HepG2 (cell line): ENCODE results near the gene SEC14L2. TPM values are rescaled to one million over a fixed set of nuclear protein-coding genes. Genes with fewer than 3 reads are reported as not detected.

Experiments used
- ATAC-seq: fragments of 200-7000 bp; cut with Tn5 transposase; 3 replicates; pipeline ENCODE4 v1.9.1; 2020; ENCODE audit warnings: mild to moderate bottlenecking, moderate library complexity
- BruUV-seq: library from RNA; stranded (reverse); fragments of 400-500 nt; replicated peaks from 2 replicates; lab custom pipeline; 2021; lab: Mats Ljungman, UMichigan
- CTCF ChIA-PET: fragments of 300-600 bp; formaldehyde crosslinking; extraction: SDS; loops from one replicate; lab custom pipeline; 2021; ENCODE audit warnings: low total read pairs, inconsistent platforms, low intra/inter-chr PET ratio; lab: Yijun Ruan, JAX
- POLR2A ChIA-PET: fragments of 350-600 bp; sonication (Branson Sonifier 250); formaldehyde crosslinking; loops from one replicate; lab custom pipeline; 2020; ENCODE audit warnings: antibody characterized with exemption, inconsistent platforms; lab: Yijun Ruan, JAX
- DNase-seq: peaks from one replicate; pipeline ENCODE4 v3.0.0-alpha.2; 2015; ENCODE audit warnings: low spot score
- FAIRE-seq: peaks from 3 replicates; lab custom pipeline; 2011; peaks lifted over from hg19 to GRCh38; lab: Jason Lieb, UNC
- H2AFZ ChIP-seq: one replicate; pipeline ENCODE4 v1.6.1; 2011; ENCODE audit warnings: low read length, inconsistent platforms
- H3K27ac ChIP-seq: fragments of 300-600 bp; 3 replicates; pipeline ENCODE4 v1.8.0; 2011; ENCODE audit warnings: mixed run types, mild to moderate bottlenecking, mixed read lengths, low read length, inconsistent platforms; ENCODE audit not compliant: insufficient read depth; ENCODE audit errors: extremely low read length
- H3K27me3 ChIP-seq, 2 experiments: fragments of 200-600 bp in 1 of 2; 2 replicates in 1 of 2; 3 replicates in 1 of 2; pipeline versions ENCODE4 v1.6.0 to v1.8.0; 2011; ENCODE audit warnings: low read length in 2 of 2, mild to moderate bottlenecking in 2 of 2, moderate library complexity in 2 of 2, inconsistent platforms in 1 of 2; ENCODE audit not compliant: insufficient read depth in 2 of 2, control insufficient read depth in 1 of 2
- H3K36me3 ChIP-seq, 2 experiments: fragments of 200-600 bp in 1 of 2; replicated peaks in 1 of 2; 2 replicates in 1 of 2; 3 replicates in 1 of 2; pipeline versions ENCODE4 v1.5.1 to v1.8.0; 2011; ENCODE audit warnings: low read length in 2 of 2, inconsistent platforms in 1 of 2; ENCODE audit not compliant: insufficient read depth in 2 of 2, control insufficient read depth in 1 of 2
- H3K4me1 ChIP-seq: 2 replicates; pipeline ENCODE4 v1.5.1; 2012; ENCODE audit warnings: low read length, inconsistent platforms; ENCODE audit not compliant: insufficient read depth
- H3K4me2 ChIP-seq: 2 replicates; pipeline ENCODE4 v1.6.0; 2011; ENCODE audit warnings: low read depth, low read length, inconsistent platforms
- H3K4me3 ChIP-seq, 3 experiments: fragments of 200-600 bp in 1 of 3; sonication (generic), shearing (Covaris generic) in 1 of 3; replicated peaks in 1 of 3; 2 replicates each; pipeline ENCODE4 v1.5.1; 2011 to 2016; ENCODE audit warnings: low read length in 3 of 3, inconsistent platforms in 2 of 3, low read depth in 2 of 3, mild to moderate bottlenecking in 2 of 3, control low read depth in 1 of 3, mixed read lengths in 1 of 3; ENCODE audit not compliant: insufficient read depth in 1 of 3
- H3K79me2 ChIP-seq: one replicate; pipeline ENCODE4 v1.6.1; 2011; ENCODE audit warnings: low read length, inconsistent platforms; ENCODE audit not compliant: insufficient read depth
- H3K9ac ChIP-seq: 2 replicates; pipeline ENCODE4 v1.6.0; 2011; ENCODE audit warnings: mild to moderate bottlenecking, low read depth, low read length, inconsistent platforms; ENCODE audit not compliant: insufficient read depth
- H3K9me3 ChIP-seq: 2 replicates; pipeline ENCODE4 v1.5.1; 2012; ENCODE audit warnings: mild to moderate bottlenecking, low read length
- H4K20me1 ChIP-seq: 2 replicates; pipeline ENCODE4 v1.6.0; 2011; ENCODE audit warnings: inconsistent platforms, mild to moderate bottlenecking, low read length, moderate library complexity; ENCODE audit not compliant: insufficient read depth
- ATF1 ChIP-seq: IDR thresholded peaks from 2 replicates; pipeline ENCODE4 v1.6.1; 2016; ENCODE audit warnings: mild to moderate bottlenecking, control low read depth
- CEBPB ChIP-seq: IDR thresholded peaks from 2 replicates; pipeline ENCODE4 v1.6.1; 2011; ENCODE audit warnings: low read depth, low read length, improper control_type of control experiment, borderline replicate concordance
- ELF1 ChIP-seq: sonication (generic); formaldehyde crosslinking; IDR thresholded peaks from 2 replicates; pipeline ENCODE4 v1.4.0; 2020; ENCODE audit warnings: missing genetic modification reagents
- KDM5A ChIP-seq: fragments of 200-600 bp; sonication (generic); IDR thresholded peaks from 2 replicates; pipeline ENCODE4 v1.7.0; 2018; ENCODE audit warnings: antibody characterized with exemption, mild to moderate bottlenecking, low read length, borderline replicate concordance
- RAD21 ChIP-seq: fragments of 450-650 bp; formaldehyde crosslinking; IDR thresholded peaks from 2 replicates; pipeline ENCODE4 v1.5.0; 2020; ENCODE audit warnings: mild to moderate bottlenecking
- SYNCRIP ChIP-seq: fragments of 200-400 bp; formaldehyde crosslinking; IDR thresholded peaks from 2 replicates; pipeline ENCODE4 v1.6.1; 2018; ENCODE audit warnings: mild to moderate bottlenecking, low read depth, low read length; ENCODE audit not compliant: insufficient read depth
- TOE1 ChIP-seq: sonication (generic); formaldehyde crosslinking; IDR thresholded peaks from 2 replicates; pipeline ENCODE4 v1.4.0; 2020; ENCODE audit warnings: mild to moderate bottlenecking, missing genetic modification reagents
- ZNF30 ChIP-seq: sonication (generic); formaldehyde crosslinking; IDR thresholded peaks from 2 replicates; pipeline ENCODE4 v1.5.0; 2020; ENCODE audit warnings: mild to moderate bottlenecking, missing genetic modification reagents
- ZNF556 ChIP-seq: sonication (generic); formaldehyde crosslinking; IDR thresholded peaks from 2 replicates; pipeline ENCODE4 v1.4.0; 2020; ENCODE audit warnings: mild to moderate bottlenecking, missing genetic modification reagents, borderline replicate concordance
- ZNF569 ChIP-seq: sonication (generic); formaldehyde crosslinking; IDR thresholded peaks from 2 replicates; pipeline ENCODE4 v1.5.0; 2020; ENCODE audit warnings: mild to moderate bottlenecking, missing genetic modification reagents, moderate library complexity, borderline replicate concordance
- WGBS: methylation state at CpG from one replicate; pipeline ENCODE4 v1.1.6; 2017; ENCODE audit warnings: low lambda C conversion rate; 5-methylcytosine and 5-hydroxymethylcytosine counted together
- in situ Hi-C: cut with HindIII; loops from 2 replicates; pipeline ENCODE4 v1.10.0; 2017; ENCODE audit warnings: low pct_unique_long_range_greater_than_20kb; ENCODE audit not compliant: extremely low pct_ligation_motif_present
- intact Hi-C: fragments of 100-400 bp; cut with micrococcal nuclease; formaldehyde crosslinking; loops from one replicate; pipeline ENCODE4 v1.10.0; 2022; ENCODE audit not compliant: unreplicated experiment
- polyA plus RNA-seq, 8 experiments: library from polyadenylated mRNA; depleted of rRNA in 3 of 8; stranded (reverse) in 7 of 8; unstranded in 1 of 8; fragments of >200 nt; fragmentation: Illumina TruSeq in 4 of 8; extraction: Trizol in 4 of 8; gene quantifications; 2 replicates each; pipeline versions ENCODE4 v1.2.1 to v1.2.3, GENCODE V29; 2011 to 2016; ENCODE audit warnings: low read depth in 4 of 8, missing spikeins in 1 of 8, mixed read lengths in 1 of 8; ENCODE audit not compliant: insufficient read depth in 1 of 8
- total RNA-seq, 5 experiments: library from RNA; depleted of rRNA; stranded (reverse); fragments of >200 nt; fragmentation: Illumina TruSeq; extraction: Trizol; gene quantifications; 2 replicates each; pipeline ENCODE4 v1.2.3, GENCODE V29; 2016; ENCODE audit warnings: low read depth in 1 of 5
- TF ChIP-seq, protein P1 (sequence below): sonication (generic); formaldehyde crosslinking; IDR thresholded peaks from 2 replicates; pipeline ENCODE4 v1.4.0; 2020; ENCODE audit warnings: missing genetic modification reagents, borderline replicate concordance
- TF ChIP-seq, protein P2 (sequence below): sonication (generic); formaldehyde crosslinking; IDR thresholded peaks from 2 replicates; pipeline ENCODE4 v1.5.0; 2020; ENCODE audit warnings: mild to moderate bottlenecking, low read depth, missing genetic modification reagents, borderline replicate concordance

Gene SEC14L2
- total and polyA plus RNA-seq, 2 of the 13 experiments (the other 11 are each of a cell fraction or from before 2014, with no cell fraction given) = 4.1 to 5.1 TPM

DNA sequence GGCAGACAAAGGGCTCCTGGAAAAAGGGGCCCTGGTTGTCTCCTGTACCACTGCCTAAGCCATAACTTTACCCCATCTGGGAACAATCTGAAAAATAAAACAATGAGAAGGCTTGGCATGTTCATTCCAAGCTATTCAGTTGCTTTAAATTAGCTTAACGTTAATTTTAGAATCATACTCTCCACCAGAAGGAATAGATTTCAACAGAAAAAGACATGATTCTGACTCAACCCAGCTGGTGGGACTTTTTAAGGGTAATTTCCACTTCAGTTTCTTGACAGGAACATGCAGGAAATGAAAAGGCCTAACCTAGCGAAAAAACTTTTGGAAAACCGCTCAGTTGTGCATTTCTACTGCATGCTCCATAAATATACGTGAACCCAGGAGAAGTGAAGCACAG, 48.0 kb upstream of the SEC14L2 start (continued):
- no peak for TF ChIP-seq KDM5A
- TF ChIP-seq ELF1 = no peak
- no peak for TF ChIP-seq SYNCRIP
- TF ChIP-seq, protein P1, sequence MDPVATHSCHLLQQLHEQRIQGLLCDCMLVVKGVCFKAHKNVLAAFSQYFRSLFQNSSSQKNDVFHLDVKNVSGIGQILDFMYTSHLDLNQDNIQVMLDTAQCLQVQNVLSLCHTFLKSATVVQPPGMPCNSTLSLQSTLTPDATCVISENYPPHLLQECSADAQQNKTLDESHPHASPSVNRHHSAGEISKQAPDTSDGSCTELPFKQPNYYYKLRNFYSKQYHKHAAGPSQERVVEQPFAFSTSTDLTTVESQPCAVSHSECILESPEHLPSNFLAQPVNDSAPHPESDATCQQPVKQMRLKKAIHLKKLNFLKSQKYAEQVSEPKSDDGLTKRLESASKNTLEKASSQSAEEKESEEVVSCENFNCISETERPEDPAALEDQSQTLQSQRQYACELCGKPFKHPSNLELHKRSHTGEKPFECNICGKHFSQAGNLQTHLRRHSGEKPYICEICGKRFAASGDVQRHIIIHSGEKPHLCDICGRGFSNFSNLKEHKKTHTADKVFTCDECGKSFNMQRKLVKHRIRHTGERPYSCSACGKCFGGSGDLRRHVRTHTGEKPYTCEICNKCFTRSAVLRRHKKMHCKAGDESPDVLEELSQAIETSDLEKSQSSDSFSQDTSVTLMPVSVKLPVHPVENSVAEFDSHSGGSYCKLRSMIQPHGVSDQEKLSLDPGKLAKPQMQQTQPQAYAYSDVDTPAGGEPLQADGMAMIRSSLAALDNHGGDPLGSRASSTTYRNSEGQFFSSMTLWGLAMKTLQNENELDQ (CRISPR knock-in tag) = no peak
- TF ChIP-seq TOE1 (CRISPR knock-in tag) = no peak
- no peak for TF ChIP-seq RAD21
- TF ChIP-seq ATF1 = no peak
- no peak for TF ChIP-seq ZNF30 (CRISPR knock-in tag)
- TF ChIP-seq, protein P2, sequence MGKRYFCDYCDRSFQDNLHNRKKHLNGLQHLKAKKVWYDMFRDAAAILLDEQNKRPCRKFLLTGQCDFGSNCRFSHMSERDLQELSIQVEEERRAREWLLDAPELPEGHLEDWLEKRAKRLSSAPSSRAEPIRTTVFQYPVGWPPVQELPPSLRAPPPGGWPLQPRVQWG = no peak
- no peak for TF ChIP-seq ZNF556 (CRISPR knock-in tag)

GRCh38 chr22:30351226-30351625, 45.6 kb upstream of the SEC14L2 start:
- ATAC-seq = no peak
- H3K4me3 ChIP-seq = no peak overlapping the region
- H3K27ac ChIP-seq = no peak overlapping the region
- H3K4me2 ChIP-seq = no peak overlapping the region
- no peaks in the 10 kb centered on the region; a peak in 2 of 5 replicates for H3K27me3 ChIP-seq
- CTCF ChIA-PET = no interaction called here
- 96% methylated on average over 3 of the region's 3 CpGs for WGBS
- BruUV-seq = no TSS peak
- in situ Hi-C loops (no loop called here), intact Hi-C loops (no loop called here)
- peaks cover 42% of the 10 kb centered on the region for H3K4me1 ChIP-seq
- POLR2A ChIA-PET = no interaction called here
- H4K20me1 ChIP-seq = peaks cover 22% of the 10 kb centered on the region
- peaks cover 29 to 74% of the 10 kb centered on the region in 2 experiments for H3K36me3 ChIP-seq
- H2AFZ ChIP-seq = no peak overlapping the region
- peak; percentile 18; the same call in 1 of the 2 replicates for TF ChIP-seq CEBPB
- TF ChIP-seq ZNF569 (CRISPR knock-in tag) = no peak
- FAIRE-seq = no peak
- H3K79me2 ChIP-seq = peaks cover 36% of the 10 kb centered on the region
- DNase-seq = no peak
- H3K9ac ChIP-seq = no peak overlapping the region
- H3K9me3 ChIP-seq = no peaks in the 10 kb centered on the region
